SKM-1 treated with dmso at 0.1 percent for 144 hours (cell line): ENCODE results near the gene APOO.

Experiments used
- DNase-seq: peaks from one replicate; lab custom pipeline; 2025; ENCODE audit not compliant: unreplicated experiment; lab: John Stamatoyannopoulos, UW

The APOO gene

GRCh38 chrX:23788521-23788920, 119.2 kb downstream of the APOO start:
- no peak for DNase-seq

DNA sequence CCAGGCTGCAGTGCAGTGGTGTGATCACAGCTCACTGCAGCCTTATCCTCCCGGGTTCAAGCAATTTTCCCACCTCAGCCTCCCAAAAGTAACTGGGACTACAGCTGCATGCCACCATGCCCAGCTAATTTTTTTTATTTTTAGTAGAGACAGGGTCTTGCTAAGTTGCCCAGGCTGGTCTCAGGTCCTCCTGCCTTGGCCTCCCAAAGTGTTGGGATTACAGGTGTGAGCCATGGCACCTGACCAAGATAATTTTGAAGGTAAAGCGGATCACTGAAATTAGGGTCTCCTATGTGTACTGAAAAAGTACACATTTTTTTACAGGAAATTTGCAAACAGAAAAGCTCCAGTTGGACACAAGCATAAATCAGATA, 120.0 kb downstream of the APOO start:
- no peak for DNase-seq

DNA sequence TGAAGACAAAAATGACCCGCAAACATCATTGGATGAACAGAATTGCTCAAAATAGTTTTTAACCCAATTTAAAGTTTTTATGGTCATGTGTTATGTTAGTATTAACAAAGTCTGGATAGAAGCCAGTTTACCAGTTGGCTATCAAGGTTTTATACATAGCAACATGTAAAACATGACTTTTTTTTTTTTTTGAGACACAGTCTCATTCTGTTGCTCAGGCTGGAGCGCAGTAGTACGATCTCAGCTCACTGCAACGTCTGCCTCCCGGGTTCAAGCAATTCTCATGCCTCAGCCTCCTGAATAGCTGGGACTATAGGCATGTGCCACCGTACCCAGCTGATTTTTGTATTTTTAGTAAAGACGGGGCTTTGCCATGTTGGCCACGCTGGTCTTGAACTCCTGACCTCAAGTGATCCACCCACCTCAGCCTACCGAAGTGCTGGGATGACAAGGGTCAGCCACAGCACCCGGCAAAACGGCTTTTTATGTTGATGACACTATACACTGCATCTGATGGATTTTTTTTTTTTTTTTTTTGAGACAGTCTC, 121.4 kb downstream of the APOO start:
- DNase-seq: no peak

DNA sequence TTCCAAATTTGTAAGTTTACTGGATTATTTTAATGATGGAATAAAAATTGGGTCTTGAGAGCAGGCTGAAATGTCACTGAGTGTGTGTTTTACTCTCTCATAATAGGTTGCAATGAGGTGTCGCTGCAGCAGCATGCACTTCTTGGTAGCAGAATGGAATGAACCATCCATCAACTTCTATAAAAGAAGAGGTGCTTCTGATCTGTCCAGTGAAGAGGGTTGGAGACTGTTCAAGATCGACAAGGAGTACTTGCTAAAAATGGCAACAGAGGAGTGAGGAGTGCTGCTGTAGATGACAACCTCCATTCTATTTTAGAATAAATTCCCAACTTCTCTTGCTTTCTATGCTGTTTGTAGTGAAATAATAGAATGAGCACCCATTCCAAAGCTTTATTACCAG, 122.2 kb downstream of the APOO start:
- no peak for DNase-seq

- peak; percentile 80 for DNase-seq
Observed at GRCh38 chrX:23784470-23785331, 123.0 kb downstream of the APOO start.

- DNase-seq: no peak
Observed at GRCh38 chrX:23783589-23784469, 123.9 kb downstream of the APOO start.
